DMS53 treated with DMSO at 0.1 percent for 48 hours (cell line): ENCODE results near the gene PDPN.

Experiments used
- DNase-seq: peaks from one replicate; lab custom pipeline; 2025; ENCODE audit not compliant: unreplicated experiment; lab: John Stamatoyannopoulos, UW

The PDPN gene

GRCh38 chr1:13616234-13616633 is 32.6 kb downstream of the PDPN start:
- DNase-seq: no peak

- DNase-seq: no peak
Observed at GRCh38 chr1:13617108-13617507, 33.5 kb downstream of the PDPN start.

GRCh38 chr1:13617773-13618172 is 34.1 kb downstream of the PDPN start:
- DNase-seq: no peak

- no peak for DNase-seq
Observed at GRCh38 chr1:13618483-13618882, 34.9 kb downstream of the PDPN start.

- no peak for DNase-seq
Observed at GRCh38 chr1:13619909-13620308, 36.3 kb downstream of the PDPN start.

- no peak for DNase-seq
Observed at GRCh38 chr1:13620825-13621224, 37.2 kb downstream of the PDPN start.

GRCh38 chr1:13622446-13622845 is 38.8 kb downstream of the PDPN start:
- no peak for DNase-seq

- no peak for DNase-seq
Observed at GRCh38 chr1:13623021-13623637, 39.5 kb downstream of the PDPN start.

- DNase-seq: no peak
Observed at GRCh38 chr1:13624526-13624925, 40.9 kb downstream of the PDPN start.

- DNase-seq: no peak
Observed at GRCh38 chr1:13627127-13627526, 43.5 kb downstream of the PDPN start.

- no peak for DNase-seq
Observed at GRCh38 chr1:13628218-13628617, 44.6 kb downstream of the PDPN start.

GRCh38 chr1:13628711-13629110 is 45.1 kb downstream of the PDPN start:
- DNase-seq: no peak

- no peak for DNase-seq
Observed at GRCh38 chr1:13642306-13643004, 58.8 kb downstream of the PDPN start.

GRCh38 chr1:13643017-13643416 is 59.4 kb downstream of the PDPN start:
- DNase-seq: no peak

- no peak for DNase-seq
Observed at GRCh38 chr1:13646521-13646920, 62.9 kb downstream of the PDPN start.

GRCh38 chr1:13651279-13651678 is 67.6 kb downstream of the PDPN start:
- no peak for DNase-seq

GRCh38 chr1:13652238-13652637 is 68.6 kb downstream of the PDPN start:
- DNase-seq: no peak

GRCh38 chr1:13661539-13661938 is 77.9 kb downstream of the PDPN start:
- DNase-seq: no peak

- no peak for DNase-seq
Observed at GRCh38 chr1:13662493-13662892, 78.9 kb downstream of the PDPN start.

- DNase-seq: no peak
Observed at GRCh38 chr1:13663969-13664368, 80.3 kb downstream of the PDPN start.

- no peak for DNase-seq
Observed at GRCh38 chr1:13664451-13664850, 80.8 kb downstream of the PDPN start.

- DNase-seq: no peak
Observed at GRCh38 chr1:13666317-13666716, 82.7 kb downstream of the PDPN start.
